ENCODE measurements around the gene PPP1R12C. TPM values are rescaled to one million over a fixed set of nuclear protein-coding genes. Genes with fewer than 3 reads are reported as not detected.

PPP1R12C gene
- polyA plus RNA-seq, 3 donors = 2.1 to 206 (median 2.6) TPM

DNA sequence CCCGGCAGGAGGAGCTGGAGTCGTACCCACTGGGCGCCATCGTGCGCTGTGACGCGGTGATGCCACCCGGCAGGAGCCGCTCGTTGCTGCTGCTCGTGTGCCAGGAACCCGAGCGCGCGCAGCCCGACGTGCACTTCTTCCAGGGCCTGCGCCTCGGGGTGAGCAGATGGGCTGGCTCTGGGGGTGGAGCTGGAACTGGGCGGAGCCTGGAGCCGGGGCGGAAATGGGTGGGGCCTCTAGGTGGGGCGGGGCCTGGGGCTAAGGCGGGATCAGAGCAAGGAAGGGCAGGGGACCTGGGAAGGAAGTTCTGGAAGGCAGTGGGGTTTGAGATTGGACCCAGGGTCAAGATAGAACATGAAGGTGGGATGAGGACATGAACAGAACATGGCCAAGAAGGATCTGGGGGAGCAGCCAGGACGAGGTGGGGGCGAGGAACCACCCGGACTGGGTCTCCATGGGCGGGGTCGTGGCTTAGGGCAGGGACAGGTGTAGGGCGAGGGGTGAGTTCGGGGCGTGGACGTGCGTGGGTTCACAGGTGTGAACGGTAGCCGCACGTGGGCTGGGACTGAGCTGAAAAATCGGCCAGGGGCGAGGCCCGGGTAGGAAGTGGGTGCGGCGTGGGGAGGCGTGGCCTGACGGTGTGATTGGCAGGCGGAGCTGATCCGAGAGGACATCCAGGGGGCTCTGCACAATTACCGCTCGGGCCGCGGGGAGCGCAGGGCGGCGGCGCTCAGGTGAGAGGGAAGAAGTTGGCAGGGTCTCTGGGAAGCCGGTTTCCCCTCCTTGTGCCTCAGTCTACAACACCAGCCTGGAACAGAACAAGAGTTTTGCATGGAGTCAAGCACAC lies 37.1 kb downstream of the PPP1R12C start:
- TF ChIP-seq, protein P1, sequence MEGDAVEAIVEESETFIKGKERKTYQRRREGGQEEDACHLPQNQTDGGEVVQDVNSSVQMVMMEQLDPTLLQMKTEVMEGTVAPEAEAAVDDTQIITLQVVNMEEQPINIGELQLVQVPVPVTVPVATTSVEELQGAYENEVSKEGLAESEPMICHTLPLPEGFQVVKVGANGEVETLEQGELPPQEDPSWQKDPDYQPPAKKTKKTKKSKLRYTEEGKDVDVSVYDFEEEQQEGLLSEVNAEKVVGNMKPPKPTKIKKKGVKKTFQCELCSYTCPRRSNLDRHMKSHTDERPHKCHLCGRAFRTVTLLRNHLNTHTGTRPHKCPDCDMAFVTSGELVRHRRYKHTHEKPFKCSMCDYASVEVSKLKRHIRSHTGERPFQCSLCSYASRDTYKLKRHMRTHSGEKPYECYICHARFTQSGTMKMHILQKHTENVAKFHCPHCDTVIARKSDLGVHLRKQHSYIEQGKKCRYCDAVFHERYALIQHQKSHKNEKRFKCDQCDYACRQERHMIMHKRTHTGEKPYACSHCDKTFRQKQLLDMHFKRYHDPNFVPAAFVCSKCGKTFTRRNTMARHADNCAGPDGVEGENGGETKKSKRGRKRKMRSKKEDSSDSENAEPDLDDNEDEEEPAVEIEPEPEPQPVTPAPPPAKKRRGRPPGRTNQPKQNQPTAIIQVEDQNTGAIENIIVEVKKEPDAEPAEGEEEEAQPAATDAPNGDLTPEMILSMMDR (IDR thresholded peaks at IDR 0.05) = no peak
- Histone ChIP-seq H3K79me2 (ENCODE audit: insufficient read depth, low read length) (no peaks in the 10 kb centered on the region), H3K9me3 (replicated peaks in 1 of 2; ENCODE audit: control insufficient read depth in 1 of 2, insufficient read depth in 1 of 2, low read length in 2 of 2) (peaks cover 8 to 9% of the 10 kb centered on the region in 2 donors), H3K4me3 (replicated peaks in 1 of 3; ENCODE audit: low read depth in 2 of 3, low read length in 3 of 3) (peak overlapping the region; percentile 38 to 89 (median 38)), H3K4me1 (ENCODE audit: control insufficient read depth in 1 of 2, insufficient read depth in 2 of 2, low read length in 2 of 2) (peaks cover 42 to 43% of the 10 kb centered on the region in 2 donors), H3K36me3 (replicated peaks in 1 of 2; ENCODE audit: control insufficient read depth in 1 of 2, insufficient read depth in 2 of 2, low read length in 2 of 2) (no peaks in the 10 kb centered on the region), H3K4me2 (replicated peaks; ENCODE audit: extremely low read depth, low read length, poor library complexity, severe bottlenecking) (peak overlapping the region; percentile 92), H4K20me1 (ENCODE audit: insufficient read depth, low read length) (peaks cover 8% of the 10 kb centered on the region), H3K27me3 (ENCODE audit: control insufficient read depth in 2 of 2, insufficient read depth in 2 of 2, low read length in 2 of 2) (peaks cover 21 to 55% of the 10 kb centered on the region in 2 donors), H3K27ac (ENCODE audit: low read depth in 1 of 2, low read length in 2 of 2) (peak overlapping the region; percentile 36 to 46), H3K9ac (ENCODE audit: insufficient read depth, low read length, poor library complexity, severe bottlenecking) (no peak overlapping the region), H2AFZ (ENCODE audit: insufficient read depth, low read depth, low read length, poor library complexity, severe bottlenecking) (peak overlapping the region; percentile 86)
- WGBS (ENCODE audit: insufficient coverage) = 5% methylated on average over 46 of the region's 55 CpGs
- intact Hi-C loops (cut with micrococcal nuclease) = loop anchor here in 1 of 2 donors (10.0 kb wide), 1 partner anchor 84 kb away; the partner anchor contains the start of gene DNAAF3
- H3K27me3 Mint-ChIP-seq (ENCODE audit: low read depth in 3 of 3) = peaks cover 49 to 72% (median 57%) of the 10 kb centered on the region in 3 donors
- H3K27ac Mint-ChIP-seq = peak overlapping the region in 5 of 7 donors; percentile 13 to 88 (median 75)
- peaks cover 10 to 32% (median 23%) of the 10 kb centered on the region in 7 donors for H3K9me3 Mint-ChIP-seq
- DNase-seq = peak; percentile 42 to 73 (median 66)
- peaks cover 7 to 12% of the 10 kb centered on the region in 2 donors for H3K36me3 Mint-ChIP-seq
- H3K4me3 Mint-ChIP-seq = peak overlapping the region; percentile 71 to 93
- peaks cover 32% of the 10 kb centered on the region for H3K4me1 Mint-ChIP-seq

DNA sequence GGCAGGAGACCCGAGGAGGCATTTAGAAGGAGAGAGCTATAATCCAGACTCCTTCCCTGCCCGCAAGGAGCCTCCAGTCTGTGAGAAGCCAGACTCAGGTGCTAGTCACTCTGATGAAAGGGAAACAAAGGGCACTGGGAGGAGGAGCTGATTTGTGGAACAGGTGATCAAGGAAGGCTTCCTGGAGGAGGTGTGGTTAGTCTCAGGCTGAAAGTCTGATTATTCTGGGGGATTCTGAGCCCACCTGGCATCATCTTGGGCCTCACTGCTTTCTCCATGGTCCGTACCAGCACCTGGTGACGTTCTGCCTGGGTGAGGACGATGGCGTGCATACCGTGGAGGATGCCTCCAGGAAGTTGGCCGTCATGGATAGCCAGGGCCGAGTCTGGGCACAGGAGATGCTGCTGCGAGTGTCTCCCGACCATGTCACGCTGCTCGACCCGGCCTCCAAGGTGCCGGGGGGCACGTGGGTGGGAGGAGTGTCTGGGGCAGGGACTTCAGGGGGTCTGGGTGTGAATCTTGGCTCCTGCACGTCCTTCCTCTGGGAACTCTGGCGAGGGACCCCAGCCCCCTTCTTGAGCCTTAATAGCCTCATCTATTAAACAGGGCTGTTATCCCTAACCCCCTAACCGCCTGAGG lies 37.9 kb downstream of the PPP1R12C start:
- Mint-ChIP-seq H3K36me3 (peaks cover 7 to 10% of the 10 kb centered on the region in 2 donors), H3K27ac (peak overlapping the region in 1 of 7 donors; percentile 5), H3K4me1 (peaks cover 37% of the 10 kb centered on the region), H3K9me3 (peaks cover 10 to 33% (median 23%) of the 10 kb centered on the region in 7 donors), H3K27me3 (ENCODE audit: low read depth in 3 of 3) (peaks cover 43 to 67% (median 50%) of the 10 kb centered on the region in 3 donors), H3K4me3 (peak overlapping the region in 1 of 2 donors; percentile 93)
- Histone ChIP-seq H3K4me2 (replicated peaks; ENCODE audit: extremely low read depth, low read length, poor library complexity, severe bottlenecking) (peak overlapping the region; percentile 92), H3K79me2 (ENCODE audit: insufficient read depth, low read length) (no peaks in the 10 kb centered on the region), H3K9me3 (replicated peaks in 1 of 2; ENCODE audit: control insufficient read depth in 1 of 2, insufficient read depth in 1 of 2, low read length in 2 of 2) (peaks cover 8 to 9% of the 10 kb centered on the region in 2 donors), H3K36me3 (replicated peaks in 1 of 2; ENCODE audit: control insufficient read depth in 1 of 2, insufficient read depth in 2 of 2, low read length in 2 of 2) (no peaks in the 10 kb centered on the region), H4K20me1 (ENCODE audit: insufficient read depth, low read length) (peaks cover 7% of the 10 kb centered on the region), H3K27ac (ENCODE audit: low read depth in 1 of 2, low read length in 2 of 2) (no peak overlapping the region), H3K9ac (ENCODE audit: insufficient read depth, low read length, poor library complexity, severe bottlenecking) (no peak overlapping the region), H3K4me3 (replicated peaks in 1 of 3; ENCODE audit: low read depth in 2 of 3, low read length in 3 of 3) (peak overlapping the region in 1 of 3 experiments; percentile 89), H3K27me3 (ENCODE audit: control insufficient read depth in 2 of 2, insufficient read depth in 2 of 2, low read length in 2 of 2) (peaks cover 18 to 47% of the 10 kb centered on the region in 2 donors), H2AFZ (ENCODE audit: insufficient read depth, low read depth, low read length, poor library complexity, severe bottlenecking) (peak overlapping the region; percentile 31), H3K4me1 (ENCODE audit: control insufficient read depth in 1 of 2, insufficient read depth in 2 of 2, low read length in 2 of 2) (peaks cover 48 to 49% of the 10 kb centered on the region in 2 donors)
- no peak for DNase-seq
- WGBS (ENCODE audit: insufficient coverage) = 90% methylated on average over 16 of the region's 19 CpGs
- intact Hi-C loops (cut with micrococcal nuclease) = loop anchor here in 1 of 2 donors (10.0 kb wide), 1 partner anchor 85 kb away; the partner anchor contains the start of gene DNAAF3
- TF ChIP-seq, protein P1 (IDR thresholded peaks at IDR 0.05) = no peak
